ENCODE measurements around the gene SEMA5B.

GRCh38 chr3:123015596-123015995 lies 12.0 kb downstream of the SEMA5B start:
- TF ChIP-seq POLR2A (IDR thresholded peaks at IDR 0.05) (no peak), CTCF (IDR thresholded peaks at IDR 0.05) (no peak)
